Measurements from ENCODE around the gene NACC2.

Gene NACC2

GRCh38 chr9:136048560-136049411 is 46.3 kb downstream of the NACC2 start:
- Histone ChIP-seq H2AK5ac (ENCODE audit: low read depth, low read length) (peak overlapping the region; percentile 72), H3K18ac (ENCODE audit: low read length) (peak overlapping the region; percentile 80), H3K23ac (ENCODE audit: low read depth, low read length, poor library complexity) (peak overlapping the region; percentile 80), H3K14ac (ENCODE audit: low read length) (no peak overlapping the region), H3K9ac (ENCODE audit: low read depth, low read length, poor library complexity) (peak overlapping the region; percentile 30), H2BK15ac (ENCODE audit: low read length) (peak overlapping the region; percentile 49), H3K4me2 (ENCODE audit: insufficient read depth, low read length, poor library complexity, severe bottlenecking) (no peak overlapping the region), H4K8ac (ENCODE audit: low read depth, low read length) (no peak overlapping the region), H4K91ac (ENCODE audit: low read depth, low read length, poor library complexity) (peak overlapping the region; percentile 30), H3K36me3 (replicated peaks in 1 of 2; ENCODE audit: control insufficient read depth in 2 of 2, insufficient read depth in 2 of 2, low read length in 2 of 2) (peaks cover 4 to 8% of the 10 kb centered on the region in 2 donors), H3K27ac (replicated peaks; ENCODE audit: low read length) (no peak overlapping the region), H3K4me1 (ENCODE audit: control insufficient read depth in 2 of 2, insufficient read depth in 1 of 2, low read depth in 1 of 2, low read length in 2 of 2) (peaks cover 21 to 22% of the 10 kb centered on the region in 2 donors), H2BK5ac (ENCODE audit: low read length) (peak overlapping the region; percentile 97), H3K4me3 (ENCODE audit: low read length in 2 of 2) (no peak overlapping the region), H2BK120ac (ENCODE audit: low read depth, low read length) (no peak overlapping the region), H3K79me1 (ENCODE audit: low read depth, low read length) (peaks cover 12% of the 10 kb centered on the region), H3K4ac (ENCODE audit: low read length) (no peak overlapping the region), H3K27me3 (ENCODE audit: control insufficient read depth in 3 of 3, insufficient read depth in 3 of 3, low read depth in 1 of 3, low read length in 3 of 3) (no peaks in the 10 kb centered on the region), H2BK12ac (ENCODE audit: low read length) (peak overlapping the region; percentile 58), H3K9me3 (replicated peaks in 1 of 2; ENCODE audit: control insufficient read depth in 2 of 2, insufficient read depth in 1 of 2, low read depth in 1 of 2, low read length in 2 of 2) (no peaks in the 10 kb centered on the region), H2AFZ (ENCODE audit: low read length) (no peak overlapping the region)
- no peak for DNase-seq (ENCODE audit: low spot score)
- WGBS, 2 donors (ENCODE audit: extremely low coverage in 2 of 2, insufficient read length in 2 of 2, insufficient replicate concordance in 1 of 2): no CpG with 5 or more reads among the region's 30 CpGs

GRCh38 chr9:136047775-136048559 is 47.1 kb downstream of the NACC2 start:
- Histone ChIP-seq H2BK5ac (ENCODE audit: low read length) (peak overlapping the region; percentile 7), H3K36me3 (replicated peaks in 1 of 2; ENCODE audit: control insufficient read depth in 2 of 2, insufficient read depth in 2 of 2, low read length in 2 of 2) (peaks cover 4 to 8% of the 10 kb centered on the region in 2 donors), H3K27ac (replicated peaks; ENCODE audit: low read length) (no peak overlapping the region), H3K79me1 (ENCODE audit: low read depth, low read length) (peaks cover 8% of the 10 kb centered on the region), H3K4me1 (ENCODE audit: control insufficient read depth in 2 of 2, insufficient read depth in 1 of 2, low read depth in 1 of 2, low read length in 2 of 2) (peaks cover 13 to 15% of the 10 kb centered on the region in 2 donors), H3K9me3 (replicated peaks in 1 of 2; ENCODE audit: control insufficient read depth in 2 of 2, insufficient read depth in 1 of 2, low read depth in 1 of 2, low read length in 2 of 2) (no peaks in the 10 kb centered on the region), H2AFZ (ENCODE audit: low read length) (no peak overlapping the region), H3K4me3 (ENCODE audit: low read length in 2 of 2) (no peak overlapping the region), H2AK5ac (ENCODE audit: low read depth, low read length) (no peak overlapping the region), H2BK12ac (ENCODE audit: low read length) (no peak overlapping the region), H3K23ac (ENCODE audit: low read depth, low read length, poor library complexity) (no peak overlapping the region), H4K8ac (ENCODE audit: low read depth, low read length) (no peak overlapping the region), H2BK120ac (ENCODE audit: low read depth, low read length) (no peak overlapping the region), H3K9ac (ENCODE audit: low read depth, low read length, poor library complexity) (peak overlapping the region; percentile 15), H4K91ac (ENCODE audit: low read depth, low read length, poor library complexity) (no peak overlapping the region), H3K4ac (ENCODE audit: low read length) (no peak overlapping the region), H3K14ac (ENCODE audit: low read length) (no peak overlapping the region), H3K18ac (ENCODE audit: low read length) (no peak overlapping the region), H3K27me3 (ENCODE audit: control insufficient read depth in 3 of 3, insufficient read depth in 3 of 3, low read depth in 1 of 3, low read length in 3 of 3) (no peaks in the 10 kb centered on the region), H3K4me2 (ENCODE audit: insufficient read depth, low read length, poor library complexity, severe bottlenecking) (no peak overlapping the region), H2BK15ac (ENCODE audit: low read length) (no peak overlapping the region)
- no CpG with 5 or more reads among the region's 21 CpGs for WGBS, 2 donors (ENCODE audit: extremely low coverage in 2 of 2, insufficient read length in 2 of 2, insufficient replicate concordance in 1 of 2)
- no peak for DNase-seq (ENCODE audit: low spot score)

- Histone ChIP-seq H3K18ac (ENCODE audit: low read length) (peak overlapping the region; percentile 57), H3K23ac (ENCODE audit: low read depth, low read length, poor library complexity) (no peak overlapping the region), H2AFZ (ENCODE audit: low read length) (no peak overlapping the region), H3K4me2 (ENCODE audit: insufficient read depth, low read length, poor library complexity, severe bottlenecking) (no peak overlapping the region), H2BK12ac (ENCODE audit: low read length) (no peak overlapping the region), H3K27ac (replicated peaks; ENCODE audit: low read length) (no peak overlapping the region), H2AK5ac (ENCODE audit: low read depth, low read length) (peak overlapping the region; percentile 46), H4K91ac (ENCODE audit: low read depth, low read length, poor library complexity) (no peak overlapping the region), H2BK15ac (ENCODE audit: low read length) (peak overlapping the region; percentile 37), H3K4me3 (ENCODE audit: low read length in 2 of 2) (no peak overlapping the region), H3K79me1 (ENCODE audit: low read depth, low read length) (peaks cover 6% of the 10 kb centered on the region), H4K8ac (ENCODE audit: low read depth, low read length) (no peak overlapping the region), H3K36me3 (replicated peaks in 1 of 2; ENCODE audit: control insufficient read depth in 2 of 2, insufficient read depth in 2 of 2, low read length in 2 of 2) (peaks cover 4 to 8% of the 10 kb centered on the region in 2 donors), H2BK120ac (ENCODE audit: low read depth, low read length) (no peak overlapping the region), H3K4ac (ENCODE audit: low read length) (no peak overlapping the region), H3K4me1 (ENCODE audit: control insufficient read depth in 2 of 2, insufficient read depth in 1 of 2, low read depth in 1 of 2, low read length in 2 of 2) (peaks cover 7 to 8% of the 10 kb centered on the region in 2 donors), H2BK5ac (ENCODE audit: low read length) (no peak overlapping the region), H3K9me3 (replicated peaks in 1 of 2; ENCODE audit: control insufficient read depth in 2 of 2, insufficient read depth in 1 of 2, low read depth in 1 of 2, low read length in 2 of 2) (no peaks in the 10 kb centered on the region), H3K27me3 (ENCODE audit: control insufficient read depth in 3 of 3, insufficient read depth in 3 of 3, low read depth in 1 of 3, low read length in 3 of 3) (no peaks in the 10 kb centered on the region), H3K9ac (ENCODE audit: low read depth, low read length, poor library complexity) (peak overlapping the region; percentile 81), H3K14ac (ENCODE audit: low read length) (peak overlapping the region; percentile 56)
- WGBS, 2 donors (ENCODE audit: extremely low coverage in 2 of 2, insufficient read length in 2 of 2, insufficient replicate concordance in 1 of 2): no CpG with 5 or more reads among the region's 31 CpGs
- DNase-seq (ENCODE audit: low spot score): no peak
Observed at GRCh38 chr9:136047076-136047774, 47.9 kb downstream of the NACC2 start.

Measured in neuronal stem cell (in vitro differentiated cells).